ENCODE data around the gene WNT2B. TPM values are rescaled to one million over a fixed set of nuclear protein-coding genes. Genes with fewer than 3 reads are reported as not detected.

WNT2B gene
- total RNA-seq, 1 donor from 2014 or later = 6.0 TPM

- peaks cover 1% of the 10 kb centered on the region for H3K27me3 Mint-ChIP-seq (ENCODE audit: low read depth)
- TF ChIP-seq, protein P1, sequence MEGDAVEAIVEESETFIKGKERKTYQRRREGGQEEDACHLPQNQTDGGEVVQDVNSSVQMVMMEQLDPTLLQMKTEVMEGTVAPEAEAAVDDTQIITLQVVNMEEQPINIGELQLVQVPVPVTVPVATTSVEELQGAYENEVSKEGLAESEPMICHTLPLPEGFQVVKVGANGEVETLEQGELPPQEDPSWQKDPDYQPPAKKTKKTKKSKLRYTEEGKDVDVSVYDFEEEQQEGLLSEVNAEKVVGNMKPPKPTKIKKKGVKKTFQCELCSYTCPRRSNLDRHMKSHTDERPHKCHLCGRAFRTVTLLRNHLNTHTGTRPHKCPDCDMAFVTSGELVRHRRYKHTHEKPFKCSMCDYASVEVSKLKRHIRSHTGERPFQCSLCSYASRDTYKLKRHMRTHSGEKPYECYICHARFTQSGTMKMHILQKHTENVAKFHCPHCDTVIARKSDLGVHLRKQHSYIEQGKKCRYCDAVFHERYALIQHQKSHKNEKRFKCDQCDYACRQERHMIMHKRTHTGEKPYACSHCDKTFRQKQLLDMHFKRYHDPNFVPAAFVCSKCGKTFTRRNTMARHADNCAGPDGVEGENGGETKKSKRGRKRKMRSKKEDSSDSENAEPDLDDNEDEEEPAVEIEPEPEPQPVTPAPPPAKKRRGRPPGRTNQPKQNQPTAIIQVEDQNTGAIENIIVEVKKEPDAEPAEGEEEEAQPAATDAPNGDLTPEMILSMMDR (IDR thresholded peaks at IDR 0.05) = no peak
- peaks cover 13% of the 10 kb centered on the region for H3K4me1 Mint-ChIP-seq (ENCODE audit: low read depth)
- peak overlapping the region; percentile 27 for H3K27ac Mint-ChIP-seq (ENCODE audit: unreplicated experiment)
- H3K36me3 Mint-ChIP-seq (ENCODE audit: low read depth) = peaks cover 4% of the 10 kb centered on the region
- no peak overlapping the region for H3K4me3 Mint-ChIP-seq (ENCODE audit: unreplicated experiment)
- H3K9me3 Mint-ChIP-seq (ENCODE audit: low read depth) = no peaks in the 10 kb centered on the region
- DNase-seq (ENCODE audit: low spot score) = no peak
Measured at GRCh38 chr1:112513112-112513870, 4.5 kb downstream of the WNT2B start.

- Mint-ChIP-seq H3K36me3 (ENCODE audit: low read depth) (peaks cover 4% of the 10 kb centered on the region), H3K27me3 (ENCODE audit: low read depth) (peaks cover 1% of the 10 kb centered on the region), H3K4me3 (ENCODE audit: unreplicated experiment) (no peak overlapping the region), H3K27ac (ENCODE audit: unreplicated experiment) (no peak overlapping the region), H3K9me3 (ENCODE audit: low read depth) (no peaks in the 10 kb centered on the region), H3K4me1 (ENCODE audit: low read depth) (peaks cover 10% of the 10 kb centered on the region)
- no peak for DNase-seq (ENCODE audit: low spot score)
- TF ChIP-seq, protein P1 (IDR thresholded peaks at IDR 0.05) = no peak
Measured at GRCh38 chr1:112514901-112515300, 6.1 kb downstream of the WNT2B start.

DNA sequence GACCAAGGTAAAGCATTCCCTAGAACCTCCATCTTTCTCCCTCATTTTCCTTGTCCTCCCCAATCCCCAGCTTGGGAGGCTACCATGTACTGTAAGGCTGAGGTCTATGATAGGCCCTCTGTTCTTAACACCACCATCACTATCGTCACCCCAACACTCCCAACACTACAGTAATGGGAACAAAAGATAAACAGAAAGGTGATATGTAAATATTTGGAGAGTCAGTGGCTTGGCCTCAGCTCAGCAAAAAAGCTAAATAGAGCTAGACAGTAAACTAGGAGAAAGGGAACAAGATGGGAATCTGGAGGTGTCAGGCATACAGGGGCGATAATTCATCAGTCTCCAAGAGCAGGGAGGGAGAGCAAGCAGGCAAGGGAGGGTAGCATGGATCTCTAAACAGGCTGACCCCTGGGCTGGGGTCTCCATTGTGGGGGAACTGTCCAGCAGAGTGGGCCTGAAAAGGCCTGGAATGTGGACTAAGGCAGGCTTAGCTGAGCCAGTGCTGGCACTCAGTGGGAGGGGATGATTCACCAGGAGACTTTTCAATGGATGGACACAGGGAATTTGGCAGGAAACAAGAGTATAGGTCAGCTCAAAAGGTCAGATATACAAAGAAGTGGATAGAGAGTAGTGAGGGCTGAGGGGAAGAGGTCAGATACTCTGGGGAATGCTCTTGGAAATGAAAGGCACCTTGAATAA lies 6.7 kb downstream of the WNT2B start:
- Mint-ChIP-seq H3K4me1 (ENCODE audit: low read depth) (peaks cover 8% of the 10 kb centered on the region), H3K9me3 (ENCODE audit: low read depth) (no peaks in the 10 kb centered on the region), H3K36me3 (ENCODE audit: low read depth) (peaks cover 4% of the 10 kb centered on the region), H3K27me3 (ENCODE audit: low read depth) (peaks cover 1% of the 10 kb centered on the region), H3K27ac (ENCODE audit: unreplicated experiment) (no peak overlapping the region), H3K4me3 (ENCODE audit: unreplicated experiment) (no peak overlapping the region)
- DNase-seq (ENCODE audit: low spot score) = no peak
- TF ChIP-seq, protein P1 (IDR thresholded peaks at IDR 0.05) = no peak

GRCh38 chr1:112516141-112516540 lies 7.4 kb downstream of the WNT2B start:
- H3K9me3 Mint-ChIP-seq (ENCODE audit: low read depth) = no peaks in the 10 kb centered on the region
- H3K27me3 Mint-ChIP-seq (ENCODE audit: low read depth) = peaks cover 1% of the 10 kb centered on the region
- H3K4me3 Mint-ChIP-seq (ENCODE audit: unreplicated experiment) = no peak overlapping the region
- no peak for DNase-seq (ENCODE audit: low spot score)
- peaks cover 4% of the 10 kb centered on the region for H3K36me3 Mint-ChIP-seq (ENCODE audit: low read depth)
- no peak overlapping the region for H3K27ac Mint-ChIP-seq (ENCODE audit: unreplicated experiment)
- H3K4me1 Mint-ChIP-seq (ENCODE audit: low read depth) = peaks cover 8% of the 10 kb centered on the region
- TF ChIP-seq, protein P1 (IDR thresholded peaks at IDR 0.05) = no peak

GRCh38 chr1:112517231-112517630 lies 8.5 kb downstream of the WNT2B start:
- DNase-seq (ENCODE audit: low spot score) = no peak
- H3K9me3 Mint-ChIP-seq (ENCODE audit: low read depth) = no peaks in the 10 kb centered on the region
- no peak overlapping the region for H3K27ac Mint-ChIP-seq (ENCODE audit: unreplicated experiment)
- H3K36me3 Mint-ChIP-seq (ENCODE audit: low read depth) = peaks cover 5% of the 10 kb centered on the region
- peaks cover 11% of the 10 kb centered on the region for H3K4me1 Mint-ChIP-seq (ENCODE audit: low read depth)
- TF ChIP-seq, protein P1 (IDR thresholded peaks at IDR 0.05) = no peak
- H3K4me3 Mint-ChIP-seq (ENCODE audit: unreplicated experiment) = no peak overlapping the region
- H3K27me3 Mint-ChIP-seq (ENCODE audit: low read depth) = peaks cover 1% of the 10 kb centered on the region

Data from chondrocyte (in vitro differentiated cells).